Stimulated activated memory B cell treated with anti-CD40 and anti-IgM and Interleukin-4, amounts not matched to agents 10 μg/mL and 1 μg/mL and 100 μg/mL, for 72 hours (primary cell): Measurements from ENCODE around the gene NGF.
"Not testable (repeated sequence)": the region's sequence is repeated elsewhere in the genome, so short reads cannot be mapped to it uniquely, and the experiment has no call there.

Experiments used
- ATAC-seq: fragments of 150-1000 bp; cut with Tn5 transposase; 2 replicates; pipeline ENCODE4 v1.10.0; 2021
- H3K27ac Mint-ChIP-seq: one replicate; pipeline ENCODE4 v1.8.0; 2022; ENCODE audit warnings: mild to moderate bottlenecking, mixed read lengths
- H3K27me3 Mint-ChIP-seq: one replicate; pipeline ENCODE4 v1.8.0; 2022; ENCODE audit warnings: mixed read lengths
- H3K36me3 Mint-ChIP-seq: one replicate; pipeline ENCODE4 v1.8.0; 2022; ENCODE audit warnings: mixed read lengths
- H3K4me1 Mint-ChIP-seq: one replicate; pipeline ENCODE4 v1.8.0; 2022; ENCODE audit warnings: mixed read lengths
- H3K4me3 Mint-ChIP-seq: one replicate; pipeline ENCODE4 v1.8.0; 2022; ENCODE audit warnings: mild to moderate bottlenecking, moderate library complexity, mixed read lengths
- H3K9me3 Mint-ChIP-seq: one replicate; pipeline ENCODE4 v1.8.0; 2022; ENCODE audit warnings: mixed read lengths

The NGF gene

DNA sequence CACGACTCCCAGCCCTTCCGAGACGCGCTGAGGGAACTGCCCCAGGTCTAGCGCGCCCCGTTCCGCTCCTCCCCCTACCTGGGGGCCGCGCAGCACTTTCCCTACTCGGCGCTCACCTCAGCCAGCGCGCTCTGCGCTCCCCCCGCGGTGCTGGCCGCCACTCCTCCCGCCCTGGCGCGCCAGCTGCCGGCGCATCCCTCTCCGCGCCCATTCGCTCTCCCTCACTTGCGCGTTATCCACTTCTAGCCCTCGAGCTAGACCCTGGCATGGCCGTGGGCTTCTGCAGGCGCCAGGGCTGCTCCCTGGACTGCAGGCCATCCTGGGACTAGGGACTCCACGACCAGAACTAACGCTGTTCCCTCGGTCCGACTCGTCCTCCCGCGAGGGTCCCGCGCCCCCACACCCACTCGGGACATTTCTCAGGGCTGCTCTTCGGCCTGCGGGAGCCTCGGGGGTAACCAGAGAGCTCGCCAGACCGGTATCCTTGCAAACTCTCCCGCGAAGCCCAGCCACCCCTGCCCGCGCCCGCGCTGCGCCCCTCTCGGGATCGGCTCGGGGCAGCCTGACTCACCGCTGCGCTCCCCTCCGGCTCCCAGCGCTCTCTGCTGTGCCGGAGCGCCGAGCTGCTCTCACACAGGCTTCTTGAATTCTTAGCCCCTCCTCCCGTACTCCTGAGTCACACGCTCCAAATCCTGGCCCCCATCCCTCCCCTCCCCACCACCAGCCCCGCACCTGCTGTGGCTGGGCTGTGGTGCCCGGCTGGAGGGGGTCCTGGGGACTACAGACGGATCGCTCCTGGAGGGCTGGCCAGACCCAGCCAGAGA is at the start of gene NGF:
Gene NGF, minus strand, starts transcription at position 617 of the 824 bp plus-strand sequence. CDS start 51,454 bp downstream, outside the sequence.
- no peaks in the 10 kb centered on the region for H3K36me3 Mint-ChIP-seq
- peaks cover 57% of the 10 kb centered on the region for H3K27me3 Mint-ChIP-seq
- no peaks in the 10 kb centered on the region for H3K9me3 Mint-ChIP-seq
- ATAC-seq = no peak
- H3K4me1 Mint-ChIP-seq = peaks cover 6% of the 10 kb centered on the region
- no peak within 1 kb of the TSS for H3K27ac Mint-ChIP-seq
- no peak within 1 kb of the TSS for H3K4me3 Mint-ChIP-seq

DNA sequence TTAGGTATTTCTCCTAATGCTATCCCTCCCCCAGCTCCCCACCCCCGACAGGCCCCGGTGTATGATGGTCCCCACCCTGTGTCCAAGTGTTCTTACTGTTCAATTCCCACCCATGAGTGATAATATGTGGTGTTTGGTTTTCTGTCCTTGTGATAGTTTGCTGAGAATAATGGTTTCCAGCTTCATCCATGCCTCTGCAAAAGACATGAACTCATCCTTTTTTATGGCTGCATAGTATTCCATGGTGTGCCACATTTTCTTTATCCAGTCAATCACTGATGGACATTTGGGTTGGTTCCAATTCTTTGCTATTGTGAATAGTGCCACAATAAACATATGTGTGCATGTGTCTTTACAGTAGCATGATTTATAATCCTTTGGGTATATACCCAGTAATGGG is 45.4 kb upstream of the NGF start:
- H3K4me3 Mint-ChIP-seq, H3K36me3 Mint-ChIP-seq, H3K27me3 Mint-ChIP-seq, H3K27ac Mint-ChIP-seq, ATAC-seq, H3K4me1 Mint-ChIP-seq: not testable (repeated sequence)
- peaks cover 10% of the 10 kb centered on the region for H3K9me3 Mint-ChIP-seq

DNA sequence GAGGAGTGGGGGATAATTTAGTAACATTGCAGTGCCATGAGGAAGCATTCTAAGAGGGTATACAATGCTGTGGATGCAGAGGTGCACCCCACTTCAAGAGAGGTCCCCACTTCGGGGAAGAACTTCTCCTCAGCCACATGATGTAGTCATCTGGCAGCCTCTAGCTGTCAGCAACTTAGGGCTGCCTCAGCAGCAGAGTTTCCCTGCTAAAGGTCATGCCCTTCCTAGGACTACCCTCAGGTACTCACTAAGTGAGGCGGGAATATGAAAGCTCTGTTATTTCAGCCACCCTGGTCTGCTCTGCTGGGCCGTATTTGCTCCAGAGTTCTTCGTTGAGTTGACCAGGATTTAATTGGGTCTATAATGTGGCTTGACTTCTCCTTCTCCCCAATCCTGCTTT is 41.9 kb upstream of the NGF start:
- H3K36me3 Mint-ChIP-seq = no peaks in the 10 kb centered on the region
- H3K4me1 Mint-ChIP-seq = no peaks in the 10 kb centered on the region
- H3K4me3 Mint-ChIP-seq = no peak overlapping the region
- H3K27ac Mint-ChIP-seq = no peak overlapping the region
- ATAC-seq = no peak
- H3K9me3 Mint-ChIP-seq = no peaks in the 10 kb centered on the region
- H3K27me3 Mint-ChIP-seq = no peaks in the 10 kb centered on the region

DNA sequence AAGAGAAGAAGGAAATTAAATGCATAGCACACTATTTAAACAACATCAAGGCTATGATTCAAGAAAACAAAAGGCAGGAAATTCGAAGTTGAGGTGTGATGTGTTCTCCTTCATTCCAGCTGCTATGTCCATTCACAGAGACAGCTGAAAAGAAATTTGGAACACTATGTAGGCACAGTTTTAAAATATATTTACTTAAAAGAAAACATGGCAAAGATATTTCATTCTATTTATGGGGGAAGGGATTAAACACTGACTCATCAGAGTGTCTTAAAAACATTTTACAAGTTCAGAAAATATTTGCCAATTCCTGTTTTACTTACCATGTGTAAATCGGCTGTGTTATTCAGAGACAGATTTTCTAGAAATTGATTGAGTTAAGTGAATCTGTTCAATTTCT is 39.4 kb upstream of the NGF start:
- Mint-ChIP-seq H3K4me1 (no peaks in the 10 kb centered on the region), H3K4me3 (no peak overlapping the region), H3K27ac (no peak overlapping the region), H3K36me3 (no peaks in the 10 kb centered on the region), H3K9me3 (no peaks in the 10 kb centered on the region), H3K27me3 (no peaks in the 10 kb centered on the region)
- ATAC-seq = no peak

DNA sequence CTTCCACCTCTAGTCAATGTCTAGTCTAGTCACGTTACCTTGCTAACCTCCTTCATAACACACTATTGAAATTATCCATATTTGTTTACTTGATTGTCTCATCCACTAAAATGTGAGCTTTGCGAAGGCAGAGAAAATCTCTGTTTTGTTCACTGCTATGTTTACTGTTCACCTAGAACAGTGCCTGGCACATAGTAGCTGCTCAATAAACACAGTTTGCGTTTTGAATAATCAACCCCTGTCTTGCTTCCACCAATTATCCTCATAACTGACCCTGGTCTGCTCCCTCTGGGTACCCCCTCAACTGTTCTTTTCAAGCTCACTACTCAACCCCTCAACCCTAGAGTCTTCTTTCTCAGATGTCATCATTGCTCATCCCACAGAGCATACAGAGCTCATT is 36.5 kb upstream of the NGF start:
- no peak overlapping the region for H3K4me3 Mint-ChIP-seq
- no peaks in the 10 kb centered on the region for H3K36me3 Mint-ChIP-seq
- H3K9me3 Mint-ChIP-seq = no peaks in the 10 kb centered on the region
- H3K4me1 Mint-ChIP-seq = no peaks in the 10 kb centered on the region
- H3K27ac Mint-ChIP-seq = no peak overlapping the region
- H3K27me3 Mint-ChIP-seq = no peaks in the 10 kb centered on the region
- no peak for ATAC-seq

DNA sequence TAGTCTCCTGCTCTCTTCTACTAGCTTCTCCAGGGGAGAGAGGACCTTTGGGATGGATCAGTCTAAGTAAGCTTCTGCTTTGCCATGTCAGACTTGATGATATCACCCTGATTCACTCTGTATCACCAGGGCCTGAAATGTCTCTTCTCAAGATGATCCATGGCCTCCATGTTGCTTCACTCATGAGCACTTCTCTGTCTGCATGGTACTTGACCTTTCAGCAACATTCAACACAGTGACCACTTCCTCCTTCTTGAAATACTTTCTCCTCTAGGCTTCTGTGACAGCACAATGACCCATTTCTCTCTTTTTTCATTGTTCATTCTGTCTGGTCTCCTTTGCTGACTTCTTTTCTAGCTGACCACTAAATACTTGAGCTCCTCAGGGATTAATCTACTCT is 35.3 kb upstream of the NGF start:
- Mint-ChIP-seq H3K4me1 (no peaks in the 10 kb centered on the region), H3K36me3 (no peaks in the 10 kb centered on the region), H3K4me3 (no peak overlapping the region), H3K9me3 (no peaks in the 10 kb centered on the region), H3K27ac (no peak overlapping the region), H3K27me3 (no peaks in the 10 kb centered on the region)
- peak; percentile 66 for ATAC-seq

DNA sequence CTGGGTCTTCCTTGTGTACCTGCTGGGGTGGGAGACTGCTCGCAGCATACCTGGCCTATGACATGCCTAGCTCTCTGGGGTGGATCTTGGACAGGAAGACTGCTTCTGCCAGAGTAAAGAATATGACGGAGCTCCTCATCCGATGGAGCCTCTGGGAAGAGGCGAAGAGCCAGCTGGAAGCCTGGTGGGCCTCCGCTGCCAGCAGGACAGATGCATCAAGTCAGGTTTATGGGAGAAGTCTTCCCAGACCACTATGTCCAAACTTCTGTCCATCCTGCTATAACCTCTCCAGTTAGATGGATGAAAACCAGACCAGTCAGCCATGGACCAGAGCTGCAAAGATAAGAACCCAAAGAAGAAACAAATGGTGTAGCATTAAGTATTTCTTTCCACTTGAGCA is 27.7 kb upstream of the NGF start:
- ATAC-seq = no peak
- H3K27ac Mint-ChIP-seq = no peak overlapping the region
- no peaks in the 10 kb centered on the region for H3K27me3 Mint-ChIP-seq
- no peak overlapping the region for H3K4me3 Mint-ChIP-seq
- H3K36me3 Mint-ChIP-seq = no peaks in the 10 kb centered on the region
- H3K9me3 Mint-ChIP-seq = peaks cover 14% of the 10 kb centered on the region
- H3K4me1 Mint-ChIP-seq = no peaks in the 10 kb centered on the region

DNA sequence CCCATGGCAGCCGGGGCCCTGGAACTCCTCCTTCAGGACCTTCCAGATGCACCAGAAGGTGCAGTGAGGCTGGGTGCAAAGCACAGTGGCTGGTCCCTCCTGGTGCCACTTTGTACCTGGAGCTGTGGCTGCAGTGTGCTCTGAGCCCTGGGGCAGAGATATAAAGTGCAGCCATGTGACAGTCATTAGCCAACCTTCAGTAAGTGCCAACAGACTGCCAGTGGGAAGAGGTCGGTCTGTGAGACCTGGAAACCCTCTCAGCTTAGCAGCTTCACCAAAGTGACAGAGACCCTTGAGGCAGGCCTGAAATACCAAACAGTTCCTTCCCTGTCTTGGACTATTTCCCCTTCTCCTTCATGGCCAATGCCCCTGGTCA is 26.7 kb upstream of the NGF start:
- Mint-ChIP-seq H3K27me3 (no peaks in the 10 kb centered on the region), H3K4me3 (no peak overlapping the region), H3K4me1 (no peaks in the 10 kb centered on the region), H3K9me3 (peaks cover 14% of the 10 kb centered on the region), H3K27ac (no peak overlapping the region), H3K36me3 (no peaks in the 10 kb centered on the region)
- no peak for ATAC-seq

DNA sequence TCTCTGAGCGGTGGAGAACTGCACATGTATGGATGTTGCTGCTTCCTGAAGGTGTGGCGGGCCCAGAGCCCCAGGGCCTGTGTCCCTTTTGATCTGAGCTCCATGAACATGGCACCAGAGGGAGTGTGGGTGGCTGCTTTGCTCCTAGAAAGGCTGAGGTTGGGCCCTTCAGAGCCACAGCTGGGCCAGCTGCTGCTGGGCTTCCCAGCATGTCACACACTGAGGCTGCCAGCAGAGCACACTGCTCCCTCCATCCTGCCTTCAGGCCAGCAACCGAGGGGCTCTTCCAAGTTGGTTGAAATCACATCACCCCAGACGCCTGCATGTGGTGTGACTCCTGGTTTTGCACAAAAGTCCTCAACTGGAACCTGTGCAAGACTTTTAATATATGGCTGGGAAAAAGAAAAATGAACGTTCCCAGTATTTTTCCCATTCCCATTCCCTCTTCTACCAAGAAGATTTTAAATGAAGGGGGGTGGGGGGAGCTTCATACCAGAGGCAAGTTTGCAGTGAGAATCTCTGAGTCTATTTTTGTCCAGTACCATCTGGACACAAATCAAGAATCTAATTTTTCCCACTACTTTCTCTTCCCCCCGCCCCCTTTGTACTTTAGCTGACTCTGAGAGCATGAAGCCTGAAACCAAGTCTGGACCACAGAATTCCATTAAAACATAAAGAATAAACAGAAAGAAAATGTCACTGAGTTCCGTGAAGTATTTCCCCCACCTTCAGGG is 26.2 kb upstream of the NGF start:
- Mint-ChIP-seq H3K27me3 (no peaks in the 10 kb centered on the region), H3K4me1 (no peaks in the 10 kb centered on the region), H3K36me3 (no peaks in the 10 kb centered on the region), H3K27ac (no peak overlapping the region), H3K9me3 (peaks cover 14% of the 10 kb centered on the region), H3K4me3 (no peak overlapping the region)
- ATAC-seq = no peak

DNA sequence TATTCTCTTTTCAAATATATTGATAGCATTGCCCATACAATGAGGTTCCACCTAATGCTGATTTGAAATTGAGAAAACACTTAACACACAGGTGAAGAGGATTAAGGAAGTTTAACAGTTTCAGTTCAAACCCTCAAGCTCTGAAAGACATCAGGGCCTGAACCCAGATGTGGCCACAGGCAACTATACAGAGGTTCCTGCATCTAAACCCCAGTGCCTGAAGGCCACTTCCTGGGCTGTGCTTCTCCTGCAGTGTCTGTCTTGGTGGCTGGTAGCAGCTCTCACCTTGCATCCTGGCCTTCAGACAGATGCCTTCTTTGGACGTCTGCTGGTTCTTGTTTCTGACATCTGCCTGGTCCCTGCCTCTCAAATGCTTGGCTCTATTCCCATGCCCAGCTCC is 25.1 kb upstream of the NGF start:
- no peaks in the 10 kb centered on the region for H3K27me3 Mint-ChIP-seq
- H3K4me1 Mint-ChIP-seq = no peaks in the 10 kb centered on the region
- H3K4me3 Mint-ChIP-seq = no peak overlapping the region
- ATAC-seq = no peak
- peaks cover 14% of the 10 kb centered on the region for H3K9me3 Mint-ChIP-seq
- no peak overlapping the region for H3K27ac Mint-ChIP-seq
- no peaks in the 10 kb centered on the region for H3K36me3 Mint-ChIP-seq

DNA sequence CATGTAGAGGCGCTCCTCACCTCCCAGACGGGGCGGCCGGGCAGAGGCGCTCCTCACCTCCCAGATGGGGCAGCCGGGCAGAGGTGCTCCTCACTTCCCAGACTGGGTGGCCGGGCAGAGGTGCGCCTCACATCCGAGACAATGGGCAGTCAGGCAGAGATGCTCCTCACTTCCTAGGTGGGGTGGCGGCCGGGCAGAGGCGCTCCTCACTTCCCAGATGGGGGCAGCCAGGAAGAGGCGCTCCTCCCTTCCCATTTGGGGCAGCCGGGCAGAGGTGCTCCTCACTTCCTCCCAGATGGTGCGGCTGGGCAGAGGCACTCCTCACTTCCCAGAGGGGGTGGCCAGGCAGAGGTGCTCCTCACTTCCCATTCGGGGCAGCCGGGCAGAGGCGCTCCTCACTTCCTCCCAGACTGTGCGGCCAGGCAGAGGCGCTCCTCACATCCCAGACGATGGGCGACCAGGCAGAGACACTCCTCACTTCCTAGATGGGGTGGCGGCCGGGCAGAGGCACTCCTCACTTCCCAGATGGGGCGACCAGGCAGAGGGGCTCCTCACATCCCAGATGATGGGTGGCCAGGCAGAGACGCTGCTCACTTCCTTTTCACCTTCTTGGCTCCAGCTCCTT is 22.6 kb upstream of the NGF start:
- not testable (repeated sequence) for H3K36me3 Mint-ChIP-seq, H3K27me3 Mint-ChIP-seq, H3K27ac Mint-ChIP-seq, ATAC-seq, H3K4me3 Mint-ChIP-seq, H3K4me1 Mint-ChIP-seq
- peaks cover 14% of the 10 kb centered on the region for H3K9me3 Mint-ChIP-seq

DNA sequence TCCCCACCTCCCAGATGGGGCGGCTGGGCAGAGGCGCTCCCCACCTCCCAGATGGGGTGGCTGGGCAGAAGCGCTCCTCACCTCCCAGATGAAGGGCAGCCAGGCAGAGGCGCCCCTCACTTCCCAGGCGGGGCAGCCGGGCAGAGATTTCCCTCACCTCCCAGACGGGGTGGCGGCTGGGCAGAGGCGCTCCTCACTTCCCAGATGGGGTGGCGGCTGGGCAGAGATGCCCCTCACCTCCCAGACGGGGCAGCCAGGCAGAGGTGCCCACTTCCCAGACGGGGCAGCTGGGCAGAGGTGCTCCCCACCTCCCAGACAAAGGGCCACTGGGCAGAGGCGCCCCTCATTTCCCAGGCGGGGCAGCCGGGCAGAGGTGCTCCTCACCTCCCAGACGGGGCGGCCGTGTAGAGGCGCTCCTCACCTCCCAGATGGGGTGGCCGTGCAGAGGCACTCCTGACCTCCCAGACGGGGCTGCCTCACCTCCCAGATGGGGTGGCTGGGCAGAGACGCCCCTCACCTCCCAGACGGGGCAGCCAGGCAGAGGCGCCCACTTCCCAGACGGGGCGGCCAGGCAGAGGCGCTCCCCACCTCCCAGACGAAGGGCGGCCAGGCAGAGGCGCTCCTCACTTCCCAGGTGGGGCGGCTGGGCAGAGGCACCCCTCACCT is 21.9 kb upstream of the NGF start:
- H3K4me1 Mint-ChIP-seq, ATAC-seq, H3K27ac Mint-ChIP-seq, H3K27me3 Mint-ChIP-seq, H3K4me3 Mint-ChIP-seq, H3K36me3 Mint-ChIP-seq: not testable (repeated sequence)
- H3K9me3 Mint-ChIP-seq = peaks cover 14% of the 10 kb centered on the region

DNA sequence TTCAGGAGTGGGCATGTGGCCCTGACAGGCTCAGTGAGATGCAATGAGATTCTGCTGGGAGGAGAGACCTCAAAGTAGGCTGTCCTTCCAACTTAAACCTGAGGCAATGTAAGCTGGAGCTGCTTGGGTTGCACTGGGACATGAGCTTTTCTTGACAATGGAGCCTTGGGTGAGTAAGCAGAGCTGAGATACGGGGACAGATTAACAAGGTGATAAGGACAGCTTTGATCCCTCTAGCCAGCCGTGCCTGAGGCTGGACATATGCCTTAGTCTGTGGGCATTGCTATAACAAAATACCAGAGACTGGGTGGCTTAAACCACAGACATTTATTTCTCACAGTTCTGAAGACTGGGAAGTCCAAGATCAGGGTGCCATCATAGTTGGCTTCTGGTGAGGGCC is 18.3 kb upstream of the NGF start:
- no peaks in the 10 kb centered on the region for H3K4me1 Mint-ChIP-seq
- no peaks in the 10 kb centered on the region for H3K27me3 Mint-ChIP-seq
- no peak for ATAC-seq
- H3K36me3 Mint-ChIP-seq = no peaks in the 10 kb centered on the region
- peaks cover 3% of the 10 kb centered on the region for H3K9me3 Mint-ChIP-seq
- no peak overlapping the region for H3K4me3 Mint-ChIP-seq
- H3K27ac Mint-ChIP-seq = no peak overlapping the region

DNA sequence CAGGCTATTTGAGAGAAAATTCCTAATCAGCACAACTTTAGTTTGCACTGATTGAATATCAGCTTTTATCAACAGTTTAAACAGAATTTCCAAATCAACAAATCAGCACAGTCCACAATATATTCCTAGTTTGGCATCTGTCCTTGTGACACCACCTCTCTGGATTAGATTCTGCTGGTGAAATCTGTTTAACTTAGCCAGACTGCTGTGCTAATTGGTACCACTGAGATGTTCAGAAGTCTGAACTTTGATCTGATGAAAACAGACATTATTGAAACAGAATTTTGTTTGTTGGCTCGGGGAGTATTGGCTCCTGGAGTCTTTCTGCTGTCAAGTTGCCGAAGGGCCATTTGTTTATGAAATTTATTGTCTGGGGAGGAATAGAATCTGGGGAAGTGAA is 17.0 kb upstream of the NGF start:
- H3K9me3 Mint-ChIP-seq = no peaks in the 10 kb centered on the region
- H3K27me3 Mint-ChIP-seq = no peaks in the 10 kb centered on the region
- no peaks in the 10 kb centered on the region for H3K4me1 Mint-ChIP-seq
- H3K36me3 Mint-ChIP-seq = no peaks in the 10 kb centered on the region
- H3K4me3 Mint-ChIP-seq = no peak overlapping the region
- H3K27ac Mint-ChIP-seq = no peak overlapping the region
- ATAC-seq = no peak

DNA sequence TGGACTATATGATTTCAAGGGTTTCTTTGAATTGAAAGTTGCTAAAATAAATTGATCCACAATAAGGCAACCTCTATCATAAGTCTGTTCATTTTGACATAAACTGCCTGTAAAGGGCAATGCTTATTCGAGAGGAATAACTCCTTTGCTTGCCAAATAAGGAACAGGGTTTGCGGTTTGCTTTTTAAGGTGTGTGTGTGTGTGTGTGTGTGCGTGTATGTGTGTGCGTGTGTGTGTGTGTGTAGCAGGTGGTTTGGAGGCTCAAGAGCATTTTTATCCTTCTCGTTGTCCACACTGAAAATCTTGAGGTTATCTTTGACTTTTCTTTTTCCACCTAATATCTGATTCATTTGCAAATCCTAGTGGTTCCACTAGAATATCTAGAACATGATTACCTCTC is 13.1 kb upstream of the NGF start:
- Mint-ChIP-seq H3K36me3 (no peaks in the 10 kb centered on the region), H3K9me3 (no peaks in the 10 kb centered on the region), H3K4me3 (no peak overlapping the region), H3K4me1 (no peaks in the 10 kb centered on the region), H3K27ac (no peak overlapping the region), H3K27me3 (no peaks in the 10 kb centered on the region)
- ATAC-seq = no peak
